A673 (cell line): Measurements from ENCODE around the gene SLC25A38. TPM values are rescaled to one million over a fixed set of nuclear protein-coding genes. Genes with fewer than 3 reads are reported as not detected.

Experiments
- BruUV-seq: library from RNA; stranded (reverse); fragments of 400-500 nt; replicated peaks from 2 replicates; lab custom pipeline; 2021; lab: Mats Ljungman, UMichigan
- CTCF ChIA-PET: fragments of 300-600 bp; sonication (Branson Sonifier 250); formaldehyde crosslinking; loops from one replicate; lab custom pipeline; 2022; ENCODE audit warnings: antibody characterized with exemption; lab: Charles Lee
- POLR2A ChIA-PET: fragments of 300-600 bp; sonication (Branson Sonifier 250); formaldehyde crosslinking; loops from one replicate; lab custom pipeline; 2022; ENCODE audit warnings: antibody characterized with exemption; ENCODE audit not compliant: low non-redundant PET; lab: Charles Lee
- DNase-seq: peaks from one replicate; pipeline ENCODE4 v3.0.0-alpha.2; 2015; ENCODE audit warnings: low spot score
- H3K27ac ChIP-seq: fragments of 200-600 bp; sonication (generic); 2 replicates; pipeline ENCODE4 v1.5.1; 2016; ENCODE audit warnings: mixed run types, low read depth, mild to moderate bottlenecking, mixed read lengths, antibody characterized with exemption, low read length; ENCODE audit not compliant: poor library complexity, severe bottlenecking
- H3K27me3 ChIP-seq: fragments of 200-600 bp; sonication (generic); replicated peaks from 2 replicates; pipeline ENCODE4 v1.6.1; 2017; ENCODE audit warnings: mixed run types, low read depth, mild to moderate bottlenecking, mixed read lengths, antibody characterized with exemption, low read length; ENCODE audit not compliant: insufficient read depth, poor library complexity
- H3K36me3 ChIP-seq: fragments of 200-600 bp; sonication (generic); 2 replicates; pipeline ENCODE4 v1.6.1; 2016; ENCODE audit warnings: mixed run types, mild to moderate bottlenecking, mixed read lengths, antibody characterized with exemption, low read length; ENCODE audit not compliant: insufficient read depth, poor library complexity, severe bottlenecking
- H3K4me1 ChIP-seq: fragments of 200-600 bp; sonication (generic); 2 replicates; pipeline ENCODE4 v1.6.1; 2017; ENCODE audit warnings: mixed run types, mild to moderate bottlenecking, mixed read lengths, antibody characterized with exemption, low read length; ENCODE audit not compliant: insufficient read depth, poor library complexity, severe bottlenecking
- H3K4me3 ChIP-seq: fragments of 200-600 bp; sonication (generic); 2 replicates; pipeline ENCODE4 v1.5.1; 2016; ENCODE audit warnings: low read depth, mixed run types, mild to moderate bottlenecking, mixed read lengths, low read length; ENCODE audit not compliant: poor library complexity, severe bottlenecking
- H3K9me3 ChIP-seq: fragments of 200-600 bp; sonication (generic); 2 replicates; pipeline ENCODE4 v1.6.1; 2016; ENCODE audit warnings: mixed run types, low read depth, mild to moderate bottlenecking, mixed read lengths, antibody characterized with exemption, low read length; ENCODE audit not compliant: poor library complexity, severe bottlenecking
- CTCF ChIP-seq: fragments of 300-800, 200-600 bp; sonication (generic); conservative IDR thresholded peaks from 2 replicates; pipeline ENCODE4 v1.5.1; 2017; ENCODE audit warnings: low read depth, mild to moderate bottlenecking, antibody characterized with exemption, low read length, moderate library complexity, mixed read lengths
- EZH2 ChIP-seq: fragments of 200-600 bp; sonication (generic); IDR thresholded peaks from 2 replicates; pipeline ENCODE4 v1.6.1; 2017; ENCODE audit warnings: borderline replicate concordance, low read depth, mild to moderate bottlenecking, mixed read lengths, antibody characterized with exemption, low read length; ENCODE audit not compliant: poor library complexity, severe bottlenecking
- intact Hi-C: fragments of 100-400 bp; cut with micrococcal nuclease; formaldehyde crosslinking; loops from one replicate; pipeline ENCODE4 v1.10.0; 2022; ENCODE audit not compliant: unreplicated experiment
- total RNA-seq: library from RNA; stranded (reverse); gene quantifications from 2 replicates; pipeline ENCODE4 v1.2.3, GENCODE V29; 2021

Gene SLC25A38
- total RNA-seq, 1 experiment from 2014 or later, result 13.7 TPM

- H3K27me3 ChIP-seq, result peaks cover 15% of the 10 kb centered on the region
- H3K27ac ChIP-seq, result no peak overlapping the region
- no peaks in the 10 kb centered on the region for H3K4me1 ChIP-seq
- DNase-seq, result peak; percentile 7
- H3K9me3 ChIP-seq, result no peaks in the 10 kb centered on the region
- BruUV-seq, result no TSS peak
- TF ChIP-seq EZH2, result no peak
- TF ChIP-seq CTCF, result peak; percentile 63
- intact Hi-C loops, result no loop called here
- CTCF ChIA-PET, result no interaction called here
- H3K36me3 ChIP-seq, result no peaks in the 10 kb centered on the region
- POLR2A ChIA-PET, result no interaction called here
- H3K4me3 ChIP-seq, result no peak overlapping the region
Observed at GRCh38 chr3:39378088-39378487, 5.1 kb upstream of the SLC25A38 start.

- POLR2A ChIA-PET, result no interaction called here
- TF ChIP-seq CTCF, result no peak
- BruUV-seq, result no TSS peak
Observed at GRCh38 chr3:39378957-39379777, 4.0 kb upstream of the SLC25A38 start.

GRCh38 chr3:39379778-39380155 is 3.4 kb upstream of the SLC25A38 start:
- no peak for DNase-seq
- TF ChIP-seq EZH2 (no peak), CTCF (no peak)
- no peaks in the 10 kb centered on the region for H3K36me3 ChIP-seq
- H3K4me3 ChIP-seq, result no peak overlapping the region
- intact Hi-C loops, result no loop called here
- ChIA-PET POLR2A (no interaction called here), CTCF (no interaction called here)
- no peaks in the 10 kb centered on the region for H3K9me3 ChIP-seq
- no peaks in the 10 kb centered on the region for H3K4me1 ChIP-seq
- BruUV-seq, result no TSS peak
- no peak overlapping the region for H3K27ac ChIP-seq
- H3K27me3 ChIP-seq, result peaks cover 11% of the 10 kb centered on the region

More at GRCh38 chr3:39378957-39379777, 4.0 kb upstream of the SLC25A38 start:
- CTCF ChIA-PET, result no interaction called here
- Histone ChIP-seq H3K36me3 (no peaks in the 10 kb centered on the region), H3K9me3 (no peaks in the 10 kb centered on the region), H3K4me1 (no peaks in the 10 kb centered on the region), H3K27ac (no peak overlapping the region), H3K27me3 (peaks cover 11% of the 10 kb centered on the region), H3K4me3 (no peak overlapping the region)
- intact Hi-C loops, result no loop called here
- no peak for DNase-seq
